ENCODE data around the gene ZFR.

DNA sequence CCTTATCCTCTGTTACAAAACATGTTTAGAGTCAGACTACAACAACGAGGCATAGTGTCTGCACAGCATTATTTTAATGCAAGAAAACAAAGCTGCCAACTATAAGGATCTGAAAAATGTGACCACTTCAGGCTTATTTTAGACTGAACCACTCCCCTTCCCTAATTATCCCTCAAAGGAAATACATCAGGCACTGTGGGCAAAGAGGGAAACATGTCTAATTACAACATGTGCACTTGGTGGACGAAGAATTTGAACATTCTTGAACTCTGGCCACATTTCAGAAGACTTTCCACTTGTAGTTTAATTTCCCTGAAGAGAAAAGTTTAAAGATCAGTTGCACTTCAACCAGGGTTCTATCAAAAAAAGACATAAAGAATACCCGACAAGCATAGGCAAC lies 135.6 kb downstream of the ZFR start:
- TF ChIP-seq, protein P1, sequence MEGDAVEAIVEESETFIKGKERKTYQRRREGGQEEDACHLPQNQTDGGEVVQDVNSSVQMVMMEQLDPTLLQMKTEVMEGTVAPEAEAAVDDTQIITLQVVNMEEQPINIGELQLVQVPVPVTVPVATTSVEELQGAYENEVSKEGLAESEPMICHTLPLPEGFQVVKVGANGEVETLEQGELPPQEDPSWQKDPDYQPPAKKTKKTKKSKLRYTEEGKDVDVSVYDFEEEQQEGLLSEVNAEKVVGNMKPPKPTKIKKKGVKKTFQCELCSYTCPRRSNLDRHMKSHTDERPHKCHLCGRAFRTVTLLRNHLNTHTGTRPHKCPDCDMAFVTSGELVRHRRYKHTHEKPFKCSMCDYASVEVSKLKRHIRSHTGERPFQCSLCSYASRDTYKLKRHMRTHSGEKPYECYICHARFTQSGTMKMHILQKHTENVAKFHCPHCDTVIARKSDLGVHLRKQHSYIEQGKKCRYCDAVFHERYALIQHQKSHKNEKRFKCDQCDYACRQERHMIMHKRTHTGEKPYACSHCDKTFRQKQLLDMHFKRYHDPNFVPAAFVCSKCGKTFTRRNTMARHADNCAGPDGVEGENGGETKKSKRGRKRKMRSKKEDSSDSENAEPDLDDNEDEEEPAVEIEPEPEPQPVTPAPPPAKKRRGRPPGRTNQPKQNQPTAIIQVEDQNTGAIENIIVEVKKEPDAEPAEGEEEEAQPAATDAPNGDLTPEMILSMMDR (IDR thresholded peaks at IDR 0.05) = no peak
- TF ChIP-seq EZH2 (IDR thresholded peaks at IDR 0.05) = no peak
- no peak for TF ChIP-seq EZH2phosphoT487 (IDR thresholded peaks at IDR 0.05)

Measured in neural progenitor cell (in vitro differentiated cells).